Liver (tissue), 3 donors: Measurements from ENCODE around the gene GJC3.

Experiments
- ATF3 ChIP-seq: IDR thresholded peaks from 2 replicates; pipeline ENCODE4 v1.6.1; 2016; ENCODE audit warnings: antibody characterized with exemption
- CTCF ChIP-seq: fragments of 150-350 bp; IDR thresholded peaks from 2 replicates; pipeline ENCODE4 v1.5.1; 2017; ENCODE audit warnings: improper control_type of control experiment, low read depth, low read length; ENCODE audit not compliant: missing input control
- HNF4A ChIP-seq, 2 donors: conservative IDR thresholded peaks; 2 replicates each; pipeline ENCODE4 v1.6.1; 2016; ENCODE audit warnings: antibody characterized with exemption in 2 of 2, mild to moderate bottlenecking in 2 of 2
- JUND ChIP-seq, 2 donors: IDR thresholded peaks; 2 replicates each; pipeline ENCODE4 v1.6.1; 2016; ENCODE audit warnings: antibody characterized with exemption in 2 of 2
- MAX ChIP-seq: IDR thresholded peaks from 2 replicates; pipeline ENCODE4 v1.6.1; 2016; ENCODE audit warnings: antibody characterized with exemption
- RAD21 ChIP-seq, 2 donors: IDR thresholded peaks; 2 replicates each; pipeline ENCODE4 v1.6.1; 2016; ENCODE audit warnings: antibody characterized with exemption in 2 of 2, mild to moderate bottlenecking in 2 of 2
- REST ChIP-seq: IDR thresholded peaks from 2 replicates; pipeline ENCODE4 v1.6.1; 2016; ENCODE audit warnings: antibody characterized with exemption, mild to moderate bottlenecking
- SP1 ChIP-seq: IDR thresholded peaks from 2 replicates; pipeline ENCODE4 v1.6.1; 2018; ENCODE audit warnings: antibody characterized with exemption, mild to moderate bottlenecking
- ZBTB33 ChIP-seq: IDR thresholded peaks from 2 replicates; pipeline ENCODE4 v1.6.1; 2016; ENCODE audit warnings: antibody characterized with exemption
- donor health status: healthy.
- donor health status: healthy.

GRCh38 chr7:99898836-99899235 lies 30.6 kb downstream of the GJC3 start:
- TF ChIP-seq CTCF, result no peak
- no peak for TF ChIP-seq JUND (IDR thresholded peaks at IDR 0.05)
- no peak for TF ChIP-seq RAD21 (IDR thresholded peaks at IDR 0.05)
- TF ChIP-seq MAX, result no peak
- TF ChIP-seq REST, result no peak
- TF ChIP-seq SP1, result no peak
- TF ChIP-seq ZBTB33, result no peak
- TF ChIP-seq ATF3, result no peak
- no peak for TF ChIP-seq HNF4A (conservative IDR thresholded peaks at IDR 0.05)
